Right forelimb (tissue), 1 donor: ENCODE measurements around the gene DCHS2.
A peak's percentile ranks its signal among the peaks of the same experiment; 100 is the strongest.

Source experiments
- DNase-seq: peaks from one replicate; pipeline ENCODE4 v3.0.0-alpha.2; 2018

Gene DCHS2

DNA sequence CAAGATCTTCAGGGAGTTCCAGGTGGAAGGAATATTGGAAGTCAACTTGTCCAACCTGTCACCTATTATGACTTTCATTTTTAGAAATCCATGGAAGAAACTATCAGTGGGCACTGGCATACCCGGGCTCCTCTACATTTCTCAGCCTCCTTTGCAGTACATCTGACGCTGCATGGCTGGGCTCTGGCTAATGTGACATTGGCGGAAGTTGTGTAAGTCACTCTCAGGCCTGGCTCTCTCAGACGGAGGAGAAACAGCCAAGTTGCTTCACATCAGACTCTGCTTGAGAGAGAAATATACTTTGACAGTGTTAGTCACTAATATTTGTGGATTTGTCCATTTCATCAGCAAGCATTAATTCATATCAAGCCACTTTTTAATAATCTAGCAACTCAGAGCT is 4.5 kb downstream of the DCHS2 start:
- no peak for DNase-seq

DNA sequence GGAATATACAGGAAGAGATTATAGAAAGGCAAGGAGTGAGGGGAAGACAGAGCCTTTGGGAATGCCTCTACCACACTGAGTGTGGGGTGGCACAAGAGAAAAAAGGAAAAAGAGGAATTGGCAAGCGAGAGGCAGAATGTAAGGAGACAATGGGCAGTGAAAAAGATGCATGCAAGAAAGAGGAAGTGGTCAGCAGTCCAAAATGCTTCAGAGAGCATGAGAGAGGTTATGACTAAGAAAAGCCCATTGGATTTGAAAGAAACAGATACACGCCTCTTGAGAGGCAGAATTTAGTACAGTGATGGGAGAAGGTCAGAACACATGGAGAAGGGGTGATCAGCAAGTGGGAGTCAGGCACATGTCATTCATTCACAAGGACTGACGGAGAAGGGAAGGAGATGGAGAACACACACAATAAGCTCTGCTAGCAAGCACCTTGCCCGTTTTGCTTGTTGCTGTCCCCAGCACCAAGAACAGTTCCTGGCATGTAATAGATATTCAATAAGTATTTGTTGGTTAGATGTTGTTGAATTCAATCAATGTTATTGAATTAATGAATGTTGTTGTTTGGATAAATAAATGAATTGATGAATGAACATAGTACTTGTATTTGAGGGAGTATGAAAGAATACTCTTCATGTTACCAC is 6.3 kb downstream of the DCHS2 start:
- no peak for DNase-seq

DNA sequence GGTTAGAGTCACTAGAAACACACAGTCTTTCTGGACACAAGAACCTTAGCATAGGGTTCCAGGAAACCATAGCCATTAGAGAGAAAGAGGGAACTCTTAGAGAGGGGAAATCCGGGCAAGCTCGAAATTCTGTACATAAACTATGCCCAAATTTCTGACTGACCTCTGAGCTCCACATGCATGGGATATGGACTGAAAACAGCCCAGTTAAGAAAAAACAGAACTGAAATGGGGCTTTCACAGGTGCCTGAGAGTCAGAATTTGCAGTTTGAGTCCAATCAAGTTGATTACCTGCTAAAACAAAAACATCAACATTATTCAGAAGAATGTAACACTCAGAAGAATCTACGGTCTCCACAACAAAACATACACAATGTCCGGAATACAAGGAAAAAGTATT is 13.1 kb downstream of the DCHS2 start:
- no peak for DNase-seq

DNA sequence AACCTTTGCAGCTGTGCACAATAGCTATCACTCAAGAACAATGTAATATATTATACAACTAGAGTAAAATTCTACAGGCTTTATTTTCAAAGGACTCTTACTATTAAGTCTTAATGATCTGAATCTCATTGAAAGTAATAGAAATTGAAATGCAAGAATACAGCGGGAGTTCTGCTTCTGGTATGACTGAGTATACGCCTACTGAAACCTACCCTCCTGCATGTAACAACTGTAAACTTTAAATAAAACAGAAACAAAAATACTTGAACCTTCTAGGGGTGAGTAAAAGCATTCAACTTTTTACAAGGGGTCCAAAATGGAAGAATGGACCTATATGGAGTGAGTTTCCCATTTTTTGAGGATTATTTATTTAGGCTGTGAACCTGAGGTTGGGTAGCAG is 13.5 kb downstream of the DCHS2 start:
- no peak for DNase-seq

DNA sequence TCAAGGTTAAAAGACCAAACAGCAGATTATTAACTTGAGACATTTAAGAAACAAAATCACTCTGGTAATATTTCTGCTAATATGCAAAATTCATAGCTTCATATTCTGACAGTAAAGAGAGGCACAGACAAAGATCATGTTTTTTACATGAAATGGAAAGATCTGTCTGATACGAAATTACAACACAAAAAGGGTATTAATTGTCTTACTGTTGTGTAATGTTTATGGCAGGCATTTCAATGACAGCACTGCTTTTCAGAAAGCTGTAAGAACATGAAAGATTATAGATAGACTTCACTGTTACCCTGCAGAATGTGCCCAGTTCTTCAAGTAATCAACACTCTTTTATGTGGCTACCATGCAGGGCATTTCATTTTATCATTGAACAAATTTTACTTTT is 15.4 kb downstream of the DCHS2 start:
- DNase-seq = no peak

DNA sequence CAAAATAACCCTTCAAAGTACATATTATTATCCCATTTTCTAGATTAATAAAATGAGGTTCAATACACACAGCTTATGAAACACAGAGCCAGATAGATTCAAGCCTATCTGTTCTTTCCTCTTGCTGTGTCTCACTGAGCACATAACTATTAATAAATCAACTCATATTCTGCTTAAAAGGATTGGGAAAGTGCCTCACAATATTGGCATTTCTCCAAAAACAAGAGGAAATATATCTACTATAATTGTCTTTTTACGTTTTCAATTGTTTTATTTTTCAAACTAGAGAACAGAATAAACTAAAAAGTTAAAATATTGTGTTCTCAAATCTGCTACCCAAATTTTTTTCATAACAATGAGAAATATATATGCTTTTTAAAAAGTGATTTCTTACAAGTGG is 15.8 kb downstream of the DCHS2 start:
- no peak for DNase-seq

DNA sequence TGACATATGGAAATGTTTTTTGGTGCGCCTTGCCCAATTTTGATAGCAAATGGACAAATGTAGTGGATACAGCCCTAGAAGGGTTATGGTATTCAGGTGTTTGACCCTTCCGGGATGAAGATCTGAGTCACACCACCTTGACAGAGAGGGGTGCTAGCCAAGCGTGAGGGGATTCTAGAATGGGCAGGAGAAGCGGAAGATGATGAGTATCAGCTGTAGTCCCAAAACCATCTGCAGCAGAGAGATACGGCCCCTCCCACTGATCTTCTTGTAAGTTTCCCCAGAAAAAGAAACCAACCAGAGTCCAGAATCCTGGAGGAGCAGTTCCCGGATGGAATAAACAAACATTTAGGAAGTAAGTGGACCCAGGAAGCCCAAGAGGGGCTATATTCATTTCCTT is 18.1 kb downstream of the DCHS2 start:
- no peak for DNase-seq

DNA sequence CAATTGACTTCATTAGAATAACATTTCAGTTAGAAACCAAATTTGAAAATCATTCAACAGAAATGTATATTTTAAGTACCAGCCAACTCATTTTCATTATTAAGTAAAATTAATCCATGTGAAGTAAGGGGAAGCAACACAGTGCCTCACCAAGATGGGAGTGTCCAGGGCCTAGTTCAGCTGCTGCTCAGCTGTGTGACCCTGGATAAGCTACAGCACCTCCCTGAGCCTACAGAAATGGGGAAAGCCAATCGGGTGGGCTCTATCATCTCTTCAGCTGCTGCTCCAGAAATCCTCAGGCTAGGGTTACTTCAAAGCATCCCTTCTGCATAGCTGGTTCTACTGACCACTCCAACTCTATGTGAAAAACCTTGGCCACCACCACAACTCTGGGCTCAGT is 18.7 kb downstream of the DCHS2 start:
- DNase-seq = no peak

DNA sequence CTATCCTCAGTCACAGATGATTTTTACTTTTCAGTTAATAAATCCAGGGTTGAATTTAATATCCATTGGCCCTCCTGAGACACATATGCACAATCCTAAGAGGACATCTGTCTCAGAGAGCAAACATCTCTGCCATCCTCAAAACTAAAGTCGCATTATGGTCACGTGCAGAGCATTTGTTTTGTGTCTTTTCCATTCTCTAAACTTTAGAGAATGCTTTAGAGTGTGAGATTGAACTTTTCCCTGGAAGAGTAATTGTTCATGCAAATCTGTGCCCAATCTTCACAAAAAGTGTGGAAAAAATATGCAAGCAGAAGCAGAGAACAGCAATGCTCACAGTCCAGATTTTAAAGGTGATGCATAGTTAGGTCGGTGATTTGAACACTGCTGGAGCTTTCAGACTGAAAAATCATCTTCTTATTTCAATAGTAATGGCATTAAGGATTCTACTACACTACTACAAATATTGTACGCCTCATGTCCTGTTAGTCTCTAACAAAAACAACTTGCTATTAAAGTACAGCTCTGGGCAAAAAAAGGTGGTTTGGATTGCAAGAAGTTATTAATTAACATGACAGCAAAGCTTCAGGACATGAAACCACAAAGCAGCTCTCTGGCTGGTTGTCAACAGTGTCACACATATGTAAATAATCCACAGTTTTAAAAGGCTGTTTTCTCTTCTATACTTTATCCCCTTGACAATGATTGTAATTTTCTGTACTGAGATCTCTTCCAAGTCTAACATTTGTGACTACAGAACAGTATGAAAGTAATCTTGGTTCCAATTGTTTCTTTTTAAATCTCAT is 19.9 kb downstream of the DCHS2 start:
- no peak for DNase-seq

DNA sequence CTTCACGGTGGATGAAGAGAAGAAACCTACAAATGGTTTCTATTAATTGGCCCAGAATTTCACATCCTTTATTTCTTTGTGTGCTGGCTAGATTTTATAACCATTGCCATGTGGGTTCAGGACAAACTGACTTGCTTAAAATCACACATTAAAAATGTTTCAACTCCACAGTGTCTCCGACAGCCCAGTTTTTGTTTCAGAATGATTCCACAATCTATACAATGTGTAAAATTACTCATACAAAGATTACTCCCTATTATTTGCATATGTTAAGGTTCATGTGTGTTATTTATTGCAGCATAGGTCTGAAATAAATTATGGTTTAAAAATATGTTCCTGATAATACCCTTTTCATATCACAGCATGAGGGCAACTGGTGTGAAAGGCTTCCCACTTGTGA is 20.6 kb downstream of the DCHS2 start:
- no peak for DNase-seq

DNA sequence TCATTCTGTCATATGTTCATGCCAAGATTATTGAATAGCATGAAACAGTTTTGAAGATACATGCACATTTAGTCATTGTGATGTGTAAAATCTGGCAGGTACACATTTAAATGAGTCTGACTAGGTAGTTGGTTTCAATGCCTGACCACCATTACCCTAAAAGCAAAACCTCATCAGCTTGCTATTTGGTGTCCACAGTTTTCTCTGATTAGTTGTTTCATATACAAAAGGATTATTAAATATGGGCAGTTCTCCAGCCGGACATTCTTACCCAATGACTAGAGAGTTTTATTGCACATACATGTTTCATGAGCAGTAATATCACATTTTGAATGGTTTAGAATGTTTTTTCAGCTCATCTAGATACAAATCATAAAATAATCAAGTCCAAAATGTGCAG is 23.7 kb downstream of the DCHS2 start:
- no peak for DNase-seq

DNA sequence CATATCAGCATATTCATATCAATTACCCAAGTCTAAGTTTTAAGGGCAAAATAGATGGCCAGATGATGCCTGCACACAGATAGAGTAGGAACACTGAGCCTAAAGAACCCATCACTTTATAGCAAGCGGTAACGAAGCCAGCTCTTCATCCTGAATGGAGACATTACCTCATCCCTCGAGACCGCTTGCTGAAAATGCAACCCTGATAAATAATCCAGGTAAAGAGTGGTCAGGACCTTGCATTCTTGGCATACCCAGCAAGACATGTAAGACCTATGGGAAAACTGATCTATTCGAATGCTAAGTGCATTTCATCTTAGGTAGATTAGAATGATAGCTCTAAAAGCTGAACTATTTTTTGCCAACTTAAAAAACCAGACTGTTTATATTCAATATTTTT is 25.3 kb downstream of the DCHS2 start:
- DNase-seq = no peak

DNA sequence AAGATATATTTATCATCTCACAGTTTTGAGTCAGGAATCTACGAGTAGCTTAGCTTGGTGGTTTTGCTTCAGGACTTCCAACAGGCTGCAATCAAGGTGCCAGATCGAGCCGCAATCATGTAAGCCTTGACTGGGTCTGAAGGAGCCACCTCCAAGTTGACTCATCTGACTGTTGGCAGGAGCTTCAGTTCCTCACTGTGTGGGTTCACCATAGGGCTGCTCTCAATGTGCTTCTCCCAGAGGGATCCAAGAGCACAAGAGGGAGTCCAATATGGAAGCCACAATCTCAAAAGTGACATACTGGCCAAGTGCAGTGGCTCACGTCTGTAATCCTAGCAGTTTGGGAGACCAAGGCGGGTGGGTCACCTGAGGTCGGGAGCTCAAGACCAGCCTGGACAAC is 26.5 kb downstream of the DCHS2 start:
- DNase-seq = no peak

DNA sequence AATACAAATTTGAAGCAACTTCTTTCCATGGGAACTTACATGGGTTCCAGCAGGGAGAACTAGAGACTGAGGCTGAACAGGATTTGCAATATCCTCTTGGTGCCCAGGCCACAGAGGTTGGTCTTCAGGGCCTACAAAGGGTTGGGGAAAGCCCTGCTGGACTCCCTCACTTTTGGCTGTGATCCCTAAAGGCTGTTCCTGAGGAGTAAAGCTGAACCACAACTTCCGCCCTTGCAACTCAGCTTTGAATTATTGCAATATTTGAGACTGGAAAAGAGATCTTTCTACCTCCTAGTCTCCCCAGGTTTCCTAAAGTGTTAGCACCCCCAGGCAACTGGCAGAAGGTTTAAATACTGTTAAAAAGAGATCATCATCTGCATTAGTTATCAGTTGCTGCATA is 26.9 kb downstream of the DCHS2 start:
- no peak for DNase-seq

DNA sequence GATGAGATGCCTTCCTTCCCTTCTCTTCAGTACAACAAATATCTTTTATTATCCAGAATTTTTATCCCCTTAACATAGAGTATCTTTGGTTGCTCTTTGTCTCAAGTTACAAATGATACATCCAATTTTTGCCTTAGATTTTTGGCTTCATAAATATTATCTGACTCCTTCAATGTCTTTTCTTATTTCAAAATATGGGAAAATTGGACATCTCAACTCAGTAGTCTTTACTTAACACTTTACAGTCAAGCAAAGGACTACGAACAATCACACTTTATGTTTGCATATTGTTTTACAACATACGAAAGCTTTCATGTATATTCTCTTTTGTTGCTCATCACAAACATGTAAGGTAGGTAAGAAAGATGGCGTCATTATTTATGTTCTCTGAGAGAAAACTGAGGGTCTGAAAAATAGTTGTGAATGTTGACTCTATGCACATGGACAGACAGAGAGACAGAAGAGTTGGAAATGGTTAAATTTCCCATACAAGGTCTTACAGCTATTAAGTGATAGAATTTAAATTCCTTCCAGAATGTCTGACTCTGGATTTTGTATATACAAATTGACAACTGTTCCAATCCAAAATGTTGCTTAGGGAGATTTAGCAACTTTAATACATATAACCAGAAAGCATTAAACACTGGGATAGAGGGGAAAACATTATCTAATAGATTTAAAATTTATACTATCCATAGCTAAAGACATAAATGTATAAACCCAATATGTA is 29.4 kb downstream of the DCHS2 start:
- DNase-seq = no peak

DNA sequence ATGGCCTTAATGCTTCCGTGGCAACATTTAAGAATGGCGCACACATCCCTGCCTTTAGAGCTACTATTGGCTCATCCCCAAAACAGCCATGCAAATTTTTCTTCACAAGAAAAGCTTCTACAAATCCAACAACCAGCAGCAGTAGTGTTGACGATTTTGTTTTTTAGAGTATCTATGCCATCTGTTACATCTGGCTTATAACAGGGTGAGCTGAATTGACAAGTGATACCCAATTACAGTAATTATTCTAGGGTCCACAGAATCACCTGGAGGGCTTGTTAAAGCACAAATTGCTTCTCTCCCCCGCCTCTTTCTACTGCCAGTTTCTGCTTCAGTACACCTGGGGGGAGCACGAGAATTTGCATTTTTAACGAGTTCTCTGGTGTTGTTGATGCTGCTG is 34.1 kb downstream of the DCHS2 start:
- DNase-seq = no peak

DNA sequence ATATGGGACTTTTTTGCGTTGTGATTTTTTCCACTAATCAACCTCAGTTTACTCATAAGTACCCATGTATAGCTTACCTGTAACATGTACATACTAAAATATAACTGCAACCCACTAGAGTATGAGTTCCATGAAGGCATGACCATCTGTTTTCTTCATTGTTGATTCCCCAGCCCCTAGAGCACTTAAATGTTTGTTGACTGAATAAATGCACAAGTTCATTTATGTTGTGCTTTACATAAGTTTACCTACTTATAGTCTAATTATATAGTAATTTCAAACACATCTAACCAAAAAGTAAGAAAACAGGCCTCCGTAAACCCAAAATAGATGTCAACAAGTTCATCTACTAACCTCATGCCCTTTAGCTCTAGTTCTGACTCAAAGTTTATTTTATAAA is 34.7 kb downstream of the DCHS2 start:
- no peak for DNase-seq

DNA sequence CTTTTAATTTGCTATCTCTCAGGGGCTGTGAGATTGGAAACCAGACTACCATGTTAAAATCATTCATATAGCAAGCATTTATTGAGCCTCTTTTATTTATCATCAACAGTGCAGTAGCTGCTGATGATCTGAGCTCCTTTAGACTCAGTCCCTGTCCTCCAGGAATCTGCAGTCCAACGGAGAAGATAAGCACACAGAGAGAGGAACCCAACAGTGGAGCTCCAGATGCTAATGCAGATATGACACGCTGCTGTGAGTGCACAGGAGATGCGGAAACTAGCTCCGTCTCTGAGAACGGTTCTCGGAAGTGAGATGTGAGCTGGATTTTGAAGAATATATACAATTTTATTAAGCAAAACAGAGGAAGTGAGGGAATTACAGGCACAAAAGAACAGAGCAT is 35.4 kb downstream of the DCHS2 start:
- no peak for DNase-seq

DNA sequence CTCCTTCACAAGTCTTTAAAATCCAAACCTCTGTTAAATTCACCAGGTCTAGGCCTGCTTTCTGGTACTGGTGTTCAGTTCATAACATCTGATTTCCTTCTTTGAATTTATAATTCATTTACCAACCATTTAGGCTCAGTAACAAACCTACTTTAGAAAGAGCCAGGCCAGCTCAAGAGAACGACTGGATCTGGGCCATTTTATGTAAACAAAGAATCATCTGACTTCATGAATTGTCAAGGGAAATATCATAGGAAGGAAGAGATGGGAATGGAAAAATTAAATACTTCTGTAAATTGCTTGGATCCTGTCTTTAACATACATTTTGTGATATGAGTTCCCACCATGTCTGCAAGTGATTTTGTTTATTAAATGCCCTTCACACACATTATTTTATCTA is 36.5 kb downstream of the DCHS2 start:
- no peak for DNase-seq

DNA sequence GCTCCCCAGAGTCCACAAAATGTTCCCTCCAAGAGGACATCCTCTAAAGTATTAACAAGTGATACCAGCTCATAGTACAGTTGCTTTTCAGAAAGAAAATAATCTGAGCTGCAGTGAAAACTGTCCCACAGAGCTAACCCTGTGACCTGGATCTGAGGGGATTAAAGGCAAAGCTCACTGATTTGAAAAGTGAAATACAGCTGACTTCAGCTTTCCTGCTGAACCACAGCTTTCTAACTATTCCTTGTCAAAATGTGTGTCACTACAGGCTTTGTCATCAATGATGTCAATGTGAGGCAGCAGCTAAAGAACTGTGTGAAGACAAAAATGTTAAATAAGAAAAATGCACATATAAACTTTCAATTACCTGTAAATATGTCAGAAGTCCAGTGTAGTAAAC is 36.9 kb downstream of the DCHS2 start:
- DNase-seq = no peak

DNA sequence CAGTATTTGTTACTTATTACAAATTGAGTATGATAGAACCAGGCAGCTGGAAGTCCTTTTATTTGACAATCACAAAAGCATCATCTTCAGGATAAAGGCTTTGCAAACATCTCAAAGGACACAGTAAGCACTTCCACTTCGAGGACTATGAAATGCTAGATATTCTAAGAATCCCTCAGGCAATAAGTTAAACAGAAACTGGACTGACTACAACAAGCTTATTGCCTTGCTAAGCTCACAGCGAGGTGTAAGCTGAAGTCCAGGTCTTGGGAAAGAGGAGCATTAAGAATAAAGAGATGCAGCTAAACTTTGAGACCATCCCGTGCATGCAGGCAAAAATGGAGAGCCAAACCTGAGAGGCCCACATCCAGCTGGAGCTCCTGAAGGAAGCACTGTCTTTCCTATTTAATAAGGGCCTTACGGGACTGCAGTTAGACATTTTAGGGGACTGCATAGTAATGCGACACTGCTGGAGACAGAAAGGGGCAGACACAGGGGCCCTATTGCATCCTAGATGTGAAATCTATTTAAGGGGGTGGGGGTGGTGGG is 38.7 kb downstream of the DCHS2 start:
- peak; percentile 56 for DNase-seq

DNA sequence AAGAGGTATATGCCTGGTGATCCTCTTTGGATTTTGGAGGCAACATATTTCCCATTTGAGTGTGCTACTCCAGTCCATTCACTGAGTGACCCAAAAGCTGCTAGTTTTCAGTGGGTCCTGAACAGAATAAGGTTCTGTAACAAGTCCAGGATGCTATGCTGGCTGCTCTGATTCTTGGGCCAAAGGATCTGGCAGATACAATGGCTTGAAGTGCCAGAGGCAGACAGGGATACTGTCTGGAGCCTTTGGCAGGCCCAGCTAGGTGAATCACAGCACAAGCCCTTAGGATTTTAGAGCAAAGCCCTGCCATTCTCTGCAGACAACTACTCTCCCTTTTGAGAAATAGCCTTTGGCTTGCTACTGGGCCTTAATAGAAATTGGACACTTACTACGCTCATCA is 40.6 kb downstream of the DCHS2 start:
- peak; percentile 53 for DNase-seq

DNA sequence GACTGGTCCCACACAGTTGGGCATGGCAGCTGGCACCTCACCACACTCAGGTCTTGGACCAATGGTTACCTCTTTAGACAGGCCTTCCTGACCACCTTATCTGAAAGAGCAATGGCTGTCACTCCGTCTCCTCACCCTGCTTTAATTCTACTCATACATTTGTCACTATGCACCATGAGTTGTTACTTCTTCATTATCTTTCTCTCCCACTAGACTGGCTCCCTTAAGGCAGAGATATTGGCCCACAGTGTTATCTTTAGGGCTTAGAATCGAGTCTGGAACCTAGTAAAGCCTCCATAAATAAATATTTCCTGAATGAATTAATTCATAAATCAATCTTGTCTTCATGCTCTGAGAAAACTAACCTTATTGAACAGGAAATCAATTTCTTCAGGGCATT is 46.6 kb downstream of the DCHS2 start:
- DNase-seq = no peak

DNA sequence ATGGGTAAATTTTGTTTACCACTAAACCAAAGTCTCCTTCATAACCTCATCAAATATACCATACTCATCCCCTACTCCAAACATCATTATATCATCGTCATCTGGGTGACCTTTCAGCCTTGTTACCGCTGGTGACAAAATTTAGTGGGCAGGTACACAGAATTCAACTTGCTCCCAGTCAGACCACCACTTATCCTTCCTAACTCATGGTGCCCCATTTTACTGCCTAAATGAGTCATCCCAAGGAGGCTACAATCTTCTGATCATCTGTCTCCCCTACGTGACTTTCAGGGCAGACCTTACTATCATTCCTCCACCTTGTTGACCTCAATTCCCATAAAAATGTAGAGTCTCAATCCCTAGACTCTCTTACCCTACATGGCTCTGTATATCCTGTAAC is 49.6 kb downstream of the DCHS2 start:
- DNase-seq = no peak
